GM19351 (cell line): ENCODE results near the gene MACROD2.

Source experiments
- ATAC-seq: cut with Tn5 transposase; IDR thresholded peaks from one replicate; pipeline ENCODE4 v1.9.1; 2021; ENCODE audit warnings: mild to moderate bottlenecking, moderate library complexity; ENCODE audit not compliant: unreplicated experiment

MACROD2 gene

GRCh38 chr20:14062171-14062570, 66.9 kb downstream of the MACROD2 start:
- ATAC-seq = no peak

- ATAC-seq = no peak
Measured at GRCh38 chr20:14062786-14063185, 67.5 kb downstream of the MACROD2 start.

GRCh38 chr20:14064333-14064732, 69.0 kb downstream of the MACROD2 start:
- no peak for ATAC-seq

- no peak for ATAC-seq
Measured at GRCh38 chr20:14064921-14065320, 69.6 kb downstream of the MACROD2 start.

- ATAC-seq = no peak
Measured at GRCh38 chr20:14065774-14066173, 70.5 kb downstream of the MACROD2 start.

- no peak for ATAC-seq
Measured at GRCh38 chr20:14067603-14068002, 72.3 kb downstream of the MACROD2 start.

GRCh38 chr20:14069796-14070195, 74.5 kb downstream of the MACROD2 start:
- ATAC-seq = no peak

GRCh38 chr20:14093652-14094051, 98.3 kb downstream of the MACROD2 start:
- no peak for ATAC-seq

- no peak for ATAC-seq
Measured at GRCh38 chr20:14098261-14098660, 102.9 kb downstream of the MACROD2 start.

GRCh38 chr20:14113416-14113815, 118.1 kb downstream of the MACROD2 start:
- ATAC-seq = no peak

GRCh38 chr20:14114065-14114704, 118.9 kb downstream of the MACROD2 start:
- ATAC-seq = no peak

- no peak for ATAC-seq
Measured at GRCh38 chr20:14116037-14116436, 120.7 kb downstream of the MACROD2 start.

- ATAC-seq = no peak
Measured at GRCh38 chr20:14117768-14118167, 122.5 kb downstream of the MACROD2 start.

GRCh38 chr20:14126856-14127255, 131.5 kb downstream of the MACROD2 start:
- no peak for ATAC-seq

GRCh38 chr20:14127514-14128223, 132.4 kb downstream of the MACROD2 start:
- ATAC-seq = no peak

- ATAC-seq = no peak
Measured at GRCh38 chr20:14134004-14134403, 138.7 kb downstream of the MACROD2 start.

- peak; percentile 58 for ATAC-seq
Measured at GRCh38 chr20:14142171-14142570, 146.9 kb downstream of the MACROD2 start.

- ATAC-seq = no peak
Measured at GRCh38 chr20:14142964-14143627, 147.8 kb downstream of the MACROD2 start.

- ATAC-seq = no peak
Measured at GRCh38 chr20:14148042-14148441, 152.7 kb downstream of the MACROD2 start.

GRCh38 chr20:14155361-14155760, 160.0 kb downstream of the MACROD2 start:
- ATAC-seq = no peak

GRCh38 chr20:14178528-14178927, 183.2 kb downstream of the MACROD2 start:
- ATAC-seq = no peak

GRCh38 chr20:14178952-14179351, 183.6 kb downstream of the MACROD2 start:
- no peak for ATAC-seq
